ENCODE measurements around the gene SCAPER.

Gene SCAPER

GRCh38 chr15:76346669-76347481 is 558.3 kb downstream of the SCAPER start:
- no peak for DNase-seq

GRCh38 chr15:76345880-76346668 is 559.1 kb downstream of the SCAPER start:
- no peak for DNase-seq

- DNase-seq: no peak
Observed at GRCh38 chr15:76345583-76345879, 559.6 kb downstream of the SCAPER start.

GRCh38 chr15:76344893-76345582 is 560.1 kb downstream of the SCAPER start:
- DNase-seq: no peak

GRCh38 chr15:76343313-76343996 is 561.7 kb downstream of the SCAPER start:
- DNase-seq: no peak

GRCh38 chr15:76342382-76343201 is 562.5 kb downstream of the SCAPER start:
- no peak for DNase-seq

GRCh38 chr15:76342058-76342381 is 563.1 kb downstream of the SCAPER start:
- DNase-seq: no peak

GRCh38 chr15:76341366-76342057 is 563.6 kb downstream of the SCAPER start:
- no peak for DNase-seq

GRCh38 chr15:76340803-76341365 is 564.3 kb downstream of the SCAPER start:
- DNase-seq: peak; percentile 63

GRCh38 chr15:76340198-76340802 is 564.8 kb downstream of the SCAPER start:
- no peak for DNase-seq

GRCh38 chr15:76339305-76340197 is 565.6 kb downstream of the SCAPER start:
- no peak for DNase-seq

GRCh38 chr15:76338486-76339304 is 566.4 kb downstream of the SCAPER start:
- no peak for DNase-seq

- no peak for DNase-seq
Observed at GRCh38 chr15:76337696-76338485, 567.2 kb downstream of the SCAPER start.

GRCh38 chr15:76337059-76337695 is 568.0 kb downstream of the SCAPER start:
- peak; percentile 33 for DNase-seq

- peak; percentile 91 for DNase-seq
Observed at GRCh38 chr15:76336254-76337058, 568.7 kb downstream of the SCAPER start, which contains the start of gene ISL2. TSS of gene ISL2 (plus strand) at chr15:76336773. CDS start at chr15:76336884, 111 bp downstream.
